ENCODE data around the gene KCNK18. TPM values are rescaled to one million over a fixed set of nuclear protein-coding genes. Genes with fewer than 3 reads are reported as not detected.

Gene KCNK18
- total and polyA plus RNA-seq, 2 of the 8 experiments (the other 6 are each of a cell fraction or from before 2014, with no cell fraction given): not detected

- no peak overlapping the region for H2BK15ac ChIP-seq (ENCODE audit: low read length)
- peaks cover 0 to 1% (median 0%) of the 10 kb centered on the region in 4 experiments; a peak in 1 of 7 replicates for H3K27me3 ChIP-seq (replicated peaks in 1 of 4; ENCODE audit: control insufficient read depth in 3 of 4, extremely low read depth in 1 of 4, insufficient read depth in 3 of 4, low read length in 3 of 4)
- 40% methylated on average over 2 of the region's 2 CpGs; no CpG with 5 or more reads in 1 of the 2 experiments for WGBS, 2 experiments (ENCODE audit: extremely low coverage in 1 of 2, insufficient coverage in 1 of 2, insufficient read length in 1 of 2, insufficient replicate concordance in 2 of 2, low coverage in 1 of 2, low lambda C conversion rate in 2 of 2, missing lambda C conversion rate in 1 of 2)
- H3K56ac ChIP-seq (replicated peaks; ENCODE audit: insufficient read length, low read depth, low read length): no peak overlapping the region
- ChIA-PET POLR2A (ENCODE audit: partially characterized antibody) (no interaction called here), CTCF (ENCODE audit: partially characterized antibody) (interaction anchor here (2.0 to 6.4 kb wide), 2 partner anchors 11 to 14 kb away, joined by 4 to 50 read pairs; no protein-coding TSS in a partner anchor)
- H3K4ac ChIP-seq (replicated peaks; ENCODE audit: insufficient read length, low read depth, low read length): no peak overlapping the region
- H3K79me1 ChIP-seq (ENCODE audit: low read depth, low read length): no peaks in the 10 kb centered on the region
- no peaks in the 10 kb centered on the region for H3K23me2 ChIP-seq (ENCODE audit: low read depth, low read length)
- H3K36me3 ChIP-seq (ENCODE audit: control insufficient read depth in 2 of 4, insufficient read depth in 4 of 4, low read length in 3 of 4): no peaks in the 10 kb centered on the region
- no peak overlapping the region for H2BK20ac ChIP-seq (ENCODE audit: low read length)
- no peak overlapping the region for H4K91ac ChIP-seq (replicated peaks; ENCODE audit: insufficient read length, low read length)
- no peak overlapping the region for H2BK120ac ChIP-seq (replicated peaks; ENCODE audit: low read depth, low read length)
- no peak overlapping the region for H3K18ac ChIP-seq (ENCODE audit: extremely low read depth, low read length)
- TF ChIP-seq RAD21 (IDR thresholded peaks at IDR 0.05 in 1 of 2, conservative IDR thresholded peaks at IDR 0.05 in 1 of 2; ENCODE audit: low read depth in 2 of 2, low read length in 2 of 2) (no peak), TAF7 (optimal IDR thresholded peaks at IDR 0.05; ENCODE audit: borderline replicate concordance, low read depth, low read length) (no peak), PHF8 (conservative IDR thresholded peaks at IDR 0.05; ENCODE audit: low read depth, low read length) (no peak), HDAC2 (IDR thresholded peaks at IDR 0.05; ENCODE audit: borderline replicate concordance in 1 of 2, low read depth in 2 of 2, low read length in 2 of 2) (no peak), ATF2 (IDR thresholded peaks at IDR 0.05; ENCODE audit: low read length) (no peak), JUN (IDR thresholded peaks at IDR 0.05; ENCODE audit: low read depth, low read length) (no peak), CBX5 (IDR thresholded peaks at IDR 0.05; ENCODE audit: low read depth, low read length) (no peak), SAP30 (IDR thresholded peaks at IDR 0.05; ENCODE audit: insufficient read depth, insufficient replicate concordance, low read length) (no peak)
- no peak overlapping the region for H2AFZ ChIP-seq (ENCODE audit: low read length)
- FAIRE-seq (no peak), DNase-seq (ENCODE audit: low read depth in 1 of 2, low spot score in 2 of 2) (no peak)
- no peak overlapping the region for H3K14ac ChIP-seq (ENCODE audit: insufficient read length)
- H4K5ac ChIP-seq (ENCODE audit: insufficient read length, low read depth, low read length): no peak overlapping the region
- no peak overlapping the region for H2AK5ac ChIP-seq (ENCODE audit: low read depth, low read length)
- no peak overlapping the region for H3K27ac ChIP-seq (ENCODE audit: low read depth, low read length)
- no peak overlapping the region for H2BK5ac ChIP-seq (ENCODE audit: low read depth, low read length)
- no peak overlapping the region for H4K8ac ChIP-seq (ENCODE audit: extremely low read depth, insufficient read depth, low read length)
- no peak overlapping the region for H3K9ac ChIP-seq (replicated peaks in 1 of 4; ENCODE audit: extremely low read depth in 1 of 4, low read depth in 3 of 4, low read length in 3 of 4)
- H2BK12ac ChIP-seq (ENCODE audit: low read depth, low read length): no peak overlapping the region
- H4K20me1 ChIP-seq (replicated peaks in 1 of 2; ENCODE audit: control insufficient read depth in 1 of 2, insufficient read depth in 2 of 2, low read length in 2 of 2): no peaks in the 10 kb centered on the region
- H3K23ac ChIP-seq (ENCODE audit: insufficient read length): no peak overlapping the region
- no peaks in the 10 kb centered on the region for H3K79me2 ChIP-seq (ENCODE audit: control insufficient read depth in 1 of 2, insufficient read depth in 2 of 2, low read length in 2 of 2)
- H3K4me2 ChIP-seq (ENCODE audit: insufficient read depth in 1 of 2, low read depth in 2 of 2, low read length in 2 of 2): no peak overlapping the region
- H3K4me3 ChIP-seq (ENCODE audit: extremely low read depth in 1 of 4, insufficient read depth in 2 of 4, low read depth in 3 of 4, low read length in 4 of 4): no peak overlapping the region
- H3K4me1 ChIP-seq (replicated peaks in 1 of 4; ENCODE audit: control insufficient read depth in 3 of 4, insufficient read depth in 4 of 4, low read length in 3 of 4): 0 out of 7 replicates have a peak, but pooled peaks cover 0 to 4% (median 0%) of the 10 kb centered on the region in 4 experiments
- H3K9me3 ChIP-seq (ENCODE audit: insufficient read depth in 2 of 2, low read depth in 1 of 2, low read length in 1 of 2): no peaks in the 10 kb centered on the region
Observed at GRCh38 chr10:117204316-117204715, 7.0 kb downstream of the KCNK18 start.

Data from H1 (cell line).